ENCODE data around the gene TANGO6.
"Not testable (repeated sequence)": the region's sequence is repeated elsewhere in the genome, so short reads cannot be mapped to it uniquely, and the experiment has no call there.

The TANGO6 gene

DNA sequence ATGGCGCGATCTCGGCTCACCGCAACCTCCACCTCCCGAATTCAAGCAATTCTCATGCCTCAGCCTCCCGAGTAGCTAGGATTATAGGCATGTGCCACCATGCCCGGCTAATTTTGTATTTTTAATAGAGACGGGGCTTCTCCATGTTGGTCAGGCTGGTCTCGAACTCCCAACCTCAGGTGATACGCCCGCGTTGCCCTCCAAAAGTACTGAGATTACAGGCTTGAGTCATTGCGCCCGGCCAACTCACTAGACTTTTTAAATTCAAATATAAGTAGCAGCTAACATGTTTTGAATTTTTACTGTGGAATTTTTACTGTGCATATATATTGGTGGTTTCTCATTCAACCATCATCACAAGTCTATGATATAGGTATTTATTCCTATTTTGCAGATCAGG, 281.6 kb downstream of the TANGO6 start:
- DNase-seq = not testable (repeated sequence)

DNA sequence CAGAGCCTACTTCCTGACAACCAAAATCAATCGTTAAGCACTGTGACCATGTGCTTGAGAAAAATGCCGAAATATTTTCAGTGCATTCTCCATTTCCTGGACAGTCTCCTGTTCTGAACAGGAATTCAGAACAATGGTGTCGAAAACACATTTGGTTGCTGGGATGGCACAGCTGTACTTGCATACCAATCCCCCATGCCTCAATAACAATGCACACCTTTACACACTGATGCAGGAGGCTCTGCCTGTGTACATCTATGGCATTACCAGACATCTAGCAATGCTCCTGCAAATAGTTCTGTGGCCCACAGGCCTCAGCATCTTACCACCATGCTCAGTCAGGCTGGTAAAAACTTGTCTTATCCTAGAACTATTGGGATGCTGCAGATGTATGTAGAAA, 282.9 kb downstream of the TANGO6 start:
- DNase-seq = no peak

- DNase-seq = not testable (repeated sequence)
These were observed 283.5 kb downstream of the TANGO6 start for GRCh38 chr16:69126801-69127200.

GRCh38 chr16:69127966-69128510, 284.7 kb downstream of the TANGO6 start:
- no peak for DNase-seq

- DNase-seq = no peak
These were observed 287.1 kb downstream of the TANGO6 start for GRCh38 chr16:69130461-69130860.

DNA sequence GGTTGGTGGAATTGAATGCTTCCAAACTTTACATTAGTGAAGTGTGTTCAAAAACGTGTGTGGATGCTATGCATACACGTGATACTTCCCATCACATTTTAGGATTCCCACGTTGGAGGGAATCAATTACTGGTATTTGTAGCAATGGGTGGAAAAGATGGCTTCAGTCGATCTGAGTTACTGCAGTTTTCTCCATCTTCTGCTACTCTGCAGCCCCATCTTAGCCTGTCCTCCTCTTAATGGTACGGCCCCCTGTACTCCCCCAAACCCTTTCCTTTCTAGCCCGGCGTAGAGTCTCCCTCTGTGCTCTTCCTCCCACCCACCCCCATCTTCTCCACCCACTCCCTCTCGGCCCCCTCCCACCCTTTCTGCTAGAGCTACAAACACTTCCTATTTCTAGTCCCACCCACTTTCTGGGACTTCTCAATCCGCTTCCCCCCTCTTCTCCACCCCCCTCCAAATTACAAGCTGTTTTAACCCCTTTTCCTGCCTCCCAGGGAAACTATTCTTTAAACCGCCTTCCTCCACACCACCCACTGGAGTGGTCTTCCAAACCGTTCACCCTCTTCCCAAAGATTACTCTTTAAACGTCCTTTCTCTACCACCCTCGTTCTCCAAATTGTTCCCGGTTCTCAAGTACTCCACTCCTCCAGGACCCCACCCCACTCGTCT, 288.0 kb downstream of the TANGO6 start:
- DNase-seq = no peak

DNA sequence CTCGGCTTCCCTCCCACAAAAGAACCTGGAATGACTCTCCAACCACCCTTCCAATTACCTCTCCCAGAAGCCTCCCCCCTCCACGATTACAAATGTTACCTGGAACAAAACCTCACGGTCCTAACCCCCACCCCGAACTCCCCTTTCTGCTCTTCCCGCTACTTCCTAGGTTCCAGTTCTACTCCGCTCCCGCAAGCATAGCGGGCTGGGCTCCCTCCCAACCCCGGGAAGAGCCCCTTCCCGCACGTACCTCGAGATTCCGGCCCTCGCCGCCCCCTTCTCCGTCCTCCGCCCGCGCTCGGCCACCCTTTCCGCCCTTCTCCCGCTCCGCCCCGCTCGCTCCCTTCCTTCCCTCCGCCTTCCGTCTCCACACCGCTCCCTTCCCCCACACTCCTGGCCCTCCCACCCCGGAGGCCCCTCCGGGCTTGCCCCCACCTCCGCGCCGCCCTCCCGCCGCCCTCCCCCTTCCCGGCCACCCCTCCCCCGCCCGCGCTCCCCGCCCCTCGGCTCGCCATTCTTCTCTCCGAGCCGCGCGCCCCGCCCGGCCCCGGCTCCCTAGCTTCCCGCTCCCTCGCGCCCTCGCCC, 288.6 kb downstream of the TANGO6 start:
- peak; percentile 19 for DNase-seq

DNA sequence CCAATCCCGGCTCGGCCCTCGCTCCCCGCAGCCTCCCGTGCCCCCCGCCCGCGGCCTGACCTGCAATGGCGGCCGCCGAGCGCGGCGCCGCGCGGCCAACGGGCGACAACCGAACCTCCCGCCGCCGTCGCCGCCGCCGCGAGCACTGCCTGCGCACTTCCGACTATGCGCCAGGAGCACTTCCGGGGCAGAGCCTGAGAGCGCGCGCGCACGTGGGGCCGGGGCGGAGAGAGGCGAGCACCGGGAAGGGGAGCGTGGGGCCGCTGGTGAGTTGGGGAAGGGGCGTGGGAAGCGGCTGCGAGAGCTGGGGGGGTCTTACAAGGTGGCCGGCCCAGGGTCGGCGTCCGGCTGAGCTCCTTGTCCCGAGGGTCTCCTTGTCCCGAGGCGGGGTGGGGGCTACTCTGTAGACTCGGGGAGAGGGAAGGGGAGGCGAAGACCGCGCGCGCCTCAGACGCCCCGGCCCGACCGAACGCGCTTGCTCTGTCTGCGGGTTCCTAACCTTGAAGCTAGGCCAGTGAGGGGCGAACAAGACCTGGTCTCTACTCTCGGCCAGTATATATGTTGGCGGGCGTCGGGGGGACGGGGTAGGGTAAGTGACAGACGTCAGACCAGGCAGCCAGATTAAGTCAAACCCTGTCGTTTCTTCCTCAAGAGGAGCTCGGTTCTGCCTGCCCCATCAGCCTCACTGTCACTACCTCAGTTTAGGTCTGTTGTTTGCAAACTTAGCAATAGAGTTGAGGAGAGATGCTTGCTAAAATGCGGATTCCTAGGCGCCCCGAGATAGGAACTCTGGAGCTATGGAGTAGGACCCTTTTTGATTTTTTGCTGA, 289.3 kb downstream of the TANGO6 start, which contains the start of the genes CHTF8 and UTP4:
Gene CHTF8, minus strand, starts transcription at position 165 of the 829 bp plus-strand sequence. CDS start 11,130 bp downstream, outside the sequence.
Gene UTP4, plus strand, starts transcription at position 226 of the 829 bp plus-strand sequence. CDS start 811 bp downstream, outside the sequence.
- peak; percentile 27 for DNase-seq

DNA sequence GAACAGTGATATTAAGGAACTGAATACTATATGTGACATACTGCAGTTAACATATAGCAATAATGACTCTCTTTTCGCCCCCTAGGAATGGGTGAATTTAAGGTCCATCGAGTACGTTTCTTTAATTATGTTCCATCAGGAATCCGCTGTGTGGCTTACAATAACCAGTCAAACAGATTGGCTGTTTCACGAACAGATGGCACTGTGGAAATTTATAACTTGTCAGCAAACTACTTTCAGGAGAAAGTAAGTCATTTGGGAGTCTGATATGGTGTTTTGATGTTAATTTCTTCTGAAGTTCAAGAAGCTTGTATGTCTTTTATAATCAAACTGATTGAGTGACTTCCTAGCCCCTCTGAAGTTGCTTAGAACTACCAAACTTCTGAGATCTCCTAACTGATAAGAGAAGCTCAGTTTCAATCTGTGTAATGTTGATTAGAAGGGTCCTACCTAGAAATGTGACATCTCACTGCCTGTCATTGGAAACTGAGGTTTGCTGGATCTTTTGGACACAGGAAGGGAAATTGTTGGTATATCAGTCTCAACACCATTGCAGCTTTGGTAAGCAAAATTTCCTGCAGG, 290.1 kb downstream of the TANGO6 start:
- no peak for DNase-seq
